OCI-LY1 (cell line): ENCODE measurements around the gene IQCF5.

ENCODE experiments used
- H2AFZ ChIP-seq: fragments of 200-600 bp; sonication (generic), shearing (Covaris generic); 2 replicates; pipeline ENCODE4 v1.6.0; 2014; ENCODE audit warnings: antibody characterized with exemption, mild to moderate bottlenecking, low read length
- H3F3A ChIP-seq: fragments of 200-600 bp; sonication (generic), shearing (Covaris generic); 2 replicates; pipeline ENCODE4 v1.6.0; 2014; ENCODE audit warnings: mild to moderate bottlenecking, antibody characterized with exemption, low read length, moderate library complexity; ENCODE audit not compliant: insufficient read depth
- H3K27ac ChIP-seq: fragments of 200-600 bp; sonication (generic); 2 replicates; pipeline ENCODE4 v1.5.1; 2014; ENCODE audit warnings: low read length, mixed run types, mild to moderate bottlenecking, low read depth; ENCODE audit not compliant: poor library complexity, severe bottlenecking
- H3K27me3 ChIP-seq: fragments of 200-600 bp; sonication (generic); 2 replicates; pipeline ENCODE4 v1.6.0; 2014; ENCODE audit warnings: antibody characterized with exemption, mild to moderate bottlenecking, low read length, moderate library complexity; ENCODE audit not compliant: insufficient read depth
- H3K36me3 ChIP-seq: fragments of 200-600 bp; sonication (generic); 2 replicates; pipeline ENCODE4 v1.6.1; 2014; ENCODE audit warnings: mild to moderate bottlenecking, antibody characterized with exemption, low read length, moderate library complexity, mixed read lengths; ENCODE audit not compliant: insufficient read depth
- H3K4me1 ChIP-seq: fragments of 200-600 bp; sonication (generic); 2 replicates; pipeline ENCODE4 v1.5.1; 2014; ENCODE audit warnings: mild to moderate bottlenecking, low read length, moderate library complexity; ENCODE audit not compliant: insufficient read depth, severe bottlenecking
- H3K4me2 ChIP-seq: fragments of 200-600 bp; sonication (generic), shearing (Covaris generic); 2 replicates; pipeline ENCODE4 v1.6.1; 2014; ENCODE audit warnings: low read length
- H3K4me3 ChIP-seq: fragments of 200-600 bp; sonication (generic); 2 replicates; pipeline ENCODE4 v1.5.1; 2014; ENCODE audit warnings: low read length, low read depth, mild to moderate bottlenecking, mixed read lengths; ENCODE audit not compliant: poor library complexity, severe bottlenecking
- H3K79me2 ChIP-seq: fragments of 200-600 bp; shearing (Covaris generic); 2 replicates; pipeline ENCODE4 v1.6.1; 2016; ENCODE audit warnings: mixed run types, low read length, mixed read lengths; ENCODE audit not compliant: insufficient read depth
- H3K9ac ChIP-seq: fragments of 200-600 bp; sonication (generic), shearing (Covaris generic); 2 replicates; pipeline ENCODE4 v1.6.1; 2014; ENCODE audit warnings: mild to moderate bottlenecking, low read length, mixed read lengths
- H3K9me2 ChIP-seq: fragments of 200-600 bp; sonication (generic), shearing (Covaris generic); 2 replicates; pipeline ENCODE4 v1.6.1; 2014; ENCODE audit warnings: low read depth, mild to moderate bottlenecking, low read length, mixed read lengths
- H3K9me3 ChIP-seq: fragments of 200-600 bp; shearing (Covaris generic); 2 replicates; pipeline ENCODE4 v1.6.1; 2014; ENCODE audit warnings: low read length, mixed read lengths
- H4K20me1 ChIP-seq: fragments of 200-600 bp; sonication (generic), shearing (Covaris generic); 2 replicates; pipeline ENCODE4 v1.6.0; 2016; ENCODE audit warnings: mild to moderate bottlenecking, low read length; ENCODE audit not compliant: insufficient read depth
- CTCF ChIP-seq: fragments of 200-600 bp; sonication (generic), shearing (Covaris generic); IDR thresholded peaks from 2 replicates; pipeline ENCODE4 v1.5.1; 2017; ENCODE audit warnings: mild to moderate bottlenecking, antibody characterized with exemption, low read length, moderate library complexity, mixed read lengths
- EZH2 ChIP-seq: fragments of 200-600 bp; sonication (generic), shearing (Covaris generic); IDR thresholded peaks from 2 replicates; pipeline ENCODE4 v1.8.0; 2017; ENCODE audit warnings: borderline replicate concordance, mixed run types, mild to moderate bottlenecking, antibody characterized with exemption, low read length, moderate library complexity, mixed read lengths

The IQCF5 gene

DNA sequence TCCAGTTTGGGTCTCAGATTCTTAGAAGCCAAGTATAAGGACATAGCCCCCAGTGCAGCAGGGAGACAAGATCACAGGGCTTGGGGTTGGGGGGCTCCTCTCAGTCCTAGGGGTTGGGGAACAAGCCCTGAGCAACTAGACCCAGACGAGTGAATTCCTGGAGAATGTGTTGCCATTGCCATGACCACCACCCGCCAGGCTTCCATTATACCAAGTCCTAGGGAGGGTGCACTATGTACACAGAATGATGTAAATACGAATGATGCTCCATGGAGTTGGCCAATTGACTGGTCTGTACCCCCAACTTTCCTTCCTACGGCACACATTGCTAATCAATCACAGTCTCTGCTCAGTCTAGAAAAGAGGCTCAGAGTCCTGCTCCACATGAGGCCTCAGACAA, 19.0 kb upstream of the IQCF5 start:
- Histone ChIP-seq H3F3A (no peaks in the 10 kb centered on the region), H2AFZ (no peak overlapping the region), H3K9ac (no peak overlapping the region), H3K27me3 (0 out of 2 replicates have a peak, but pooled peaks cover 3% of the 10 kb centered on the region), H3K9me2 (no peaks in the 10 kb centered on the region), H3K4me1 (no peaks in the 10 kb centered on the region), H3K9me3 (no peaks in the 10 kb centered on the region), H3K27ac (no peak overlapping the region), H3K4me3 (no peak overlapping the region), H3K4me2 (no peak overlapping the region), H3K36me3 (no peaks in the 10 kb centered on the region), H4K20me1 (no peaks in the 10 kb centered on the region), H3K79me2 (no peaks in the 10 kb centered on the region)
- TF ChIP-seq CTCF (no peak), EZH2 (no peak)

DNA sequence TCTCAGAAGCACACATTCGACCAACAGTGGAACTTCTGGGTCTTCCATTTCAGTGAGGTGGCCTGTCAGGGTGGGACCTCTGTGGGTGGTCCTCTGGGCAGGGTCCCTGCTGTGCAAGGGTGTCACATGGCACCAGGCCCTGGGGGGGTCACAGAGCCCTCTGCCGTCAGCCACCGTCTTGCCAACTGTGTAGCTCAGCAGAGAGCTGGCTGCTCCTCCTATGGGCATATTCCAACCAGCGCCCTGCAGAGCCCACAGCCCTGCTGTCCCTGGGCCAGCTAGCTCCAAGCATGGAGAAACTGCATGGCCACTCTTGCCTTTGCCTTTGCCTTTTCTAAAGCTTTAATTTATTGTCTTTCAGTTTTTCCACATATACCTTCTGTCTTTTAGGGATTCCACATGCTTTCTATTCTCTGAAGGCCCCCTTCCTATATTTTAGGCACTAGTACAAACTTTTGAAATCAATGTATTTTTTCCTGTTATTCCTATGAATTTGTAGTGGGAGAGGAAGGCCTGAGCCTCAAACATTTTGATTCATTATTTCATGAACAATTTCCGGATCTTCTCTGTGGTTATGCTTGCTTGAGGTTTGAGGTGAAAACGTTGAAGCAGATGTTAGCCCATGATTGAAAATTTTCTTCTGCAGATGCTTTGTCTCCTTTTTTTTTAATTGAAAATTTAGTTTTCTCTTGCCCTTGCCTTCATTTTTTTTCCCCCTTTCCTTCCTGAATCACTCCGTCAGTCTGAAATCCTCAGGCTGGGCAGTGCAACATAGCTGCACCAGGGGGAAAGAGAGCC, 16.0 kb upstream of the IQCF5 start:
- no peaks in the 10 kb centered on the region for H3K4me1 ChIP-seq
- no peak overlapping the region for H3K4me2 ChIP-seq
- no peaks in the 10 kb centered on the region for H3K79me2 ChIP-seq
- no peaks in the 10 kb centered on the region for H3K36me3 ChIP-seq
- no peaks in the 10 kb centered on the region for H4K20me1 ChIP-seq
- TF ChIP-seq CTCF = no peak
- no peaks in the 10 kb centered on the region for H3F3A ChIP-seq
- no peaks in the 10 kb centered on the region for H3K9me2 ChIP-seq
- peaks cover 3% of the 10 kb centered on the region; the same call in 1 of the 2 replicates for H3K27me3 ChIP-seq
- no peak overlapping the region for H3K9ac ChIP-seq
- no peak overlapping the region for H2AFZ ChIP-seq
- H3K27ac ChIP-seq = no peak overlapping the region
- no peaks in the 10 kb centered on the region for H3K9me3 ChIP-seq
- no peak overlapping the region for H3K4me3 ChIP-seq

GRCh38 chr3:51888463-51889105, 13.2 kb upstream of the IQCF5 start:
- Histone ChIP-seq H4K20me1 (no peaks in the 10 kb centered on the region), H2AFZ (no peak overlapping the region), H3K9me3 (no peaks in the 10 kb centered on the region), H3K27ac (no peak overlapping the region), H3K9ac (no peak overlapping the region), H3K4me3 (no peak overlapping the region), H3K27me3 (no peaks in the 10 kb centered on the region; the same call in 1 of the 2 replicates), H3K4me2 (no peak overlapping the region), H3F3A (no peaks in the 10 kb centered on the region), H3K4me1 (no peaks in the 10 kb centered on the region), H3K79me2 (no peaks in the 10 kb centered on the region), H3K9me2 (no peaks in the 10 kb centered on the region), H3K36me3 (no peaks in the 10 kb centered on the region)
- no peak for TF ChIP-seq EZH2
- no peak for TF ChIP-seq CTCF
